Keratinocyte (primary cell): Measurements from ENCODE around the gene SMYD3. TPM values are rescaled to one million over a fixed set of nuclear protein-coding genes. Genes with fewer than 3 reads are reported as not detected.

Experiments used
- DNase-seq: peaks from one replicate; pipeline ENCODE4 v3.0.0-alpha.2; 2011; ENCODE audit warnings: low read depth, missing footprints, low spot score
- FAIRE-seq: peaks from 2 replicates; lab custom pipeline; 2011; peaks lifted over from hg19 to GRCh38; lab: Jason Lieb, UNC
- H2AFZ ChIP-seq: 2 replicates; pipeline ENCODE4 v1.6.0; 2012; ENCODE audit warnings: low read length, control low read depth, inconsistent platforms; ENCODE audit not compliant: control insufficient read depth
- H3K27ac ChIP-seq: 2 replicates; pipeline ENCODE4 v1.5.1; 2011; ENCODE audit warnings: low read length; ENCODE audit not compliant: control insufficient read depth, insufficient read depth
- H3K27me3 ChIP-seq: 3 replicates; pipeline ENCODE4 v1.6.0; 2011; ENCODE audit warnings: low read length; ENCODE audit not compliant: control insufficient read depth, insufficient read depth; ENCODE audit errors: extremely low read depth
- H3K36me3 ChIP-seq, 2 experiments: 2 replicates in 1 of 2; 3 replicates in 1 of 2; pipeline ENCODE4 v1.5.1; 2011; ENCODE audit warnings: low read length in 2 of 2, mild to moderate bottlenecking in 1 of 2; ENCODE audit not compliant: control insufficient read depth in 2 of 2, insufficient read depth in 2 of 2; ENCODE audit errors: extremely low read depth in 1 of 2
- H3K4me1 ChIP-seq: 3 replicates; pipeline ENCODE4 v1.5.1; 2011; ENCODE audit warnings: low read length; ENCODE audit not compliant: control insufficient read depth, insufficient read depth; ENCODE audit errors: extremely low read depth
- H3K4me2 ChIP-seq: 3 replicates; pipeline ENCODE4 v1.6.0; 2011; ENCODE audit warnings: low read depth, low read length; ENCODE audit not compliant: control insufficient read depth, insufficient read depth; ENCODE audit errors: extremely low read depth
- H3K4me3 ChIP-seq, 3 experiments: fragments of 200-600 bp in 1 of 3; sonication (generic) in 1 of 3; 2 replicates in 2 of 3; 3 replicates in 1 of 3; pipeline ENCODE4 v1.5.1; 2011 to 2016; ENCODE audit warnings: low read length in 3 of 3, mild to moderate bottlenecking in 3 of 3, control low read depth in 2 of 3, inconsistent platforms in 1 of 3, low read depth in 1 of 3, mixed read lengths in 1 of 3, mixed run types in 1 of 3, moderate library complexity in 1 of 3; ENCODE audit not compliant: control insufficient read depth in 2 of 3, insufficient read depth in 2 of 3; ENCODE audit errors: extremely low read depth in 1 of 3
- H3K79me2 ChIP-seq: 2 replicates; pipeline ENCODE4 v1.6.0; 2012; ENCODE audit warnings: low read length; ENCODE audit not compliant: control insufficient read depth, insufficient read depth
- H3K9ac ChIP-seq: 3 replicates; pipeline ENCODE4 v1.6.0; 2011; ENCODE audit warnings: low read length; ENCODE audit not compliant: control insufficient read depth, insufficient read depth; ENCODE audit errors: extremely low read depth
- H3K9me1 ChIP-seq: 3 replicates; pipeline ENCODE4 v1.6.0; 2011; ENCODE audit warnings: low read length; ENCODE audit not compliant: control insufficient read depth, insufficient read depth; ENCODE audit errors: extremely low read depth
- H3K9me3 ChIP-seq: 2 replicates; pipeline ENCODE4 v1.5.1; 2012; ENCODE audit warnings: low read depth, low read length; ENCODE audit not compliant: control insufficient read depth
- H4K20me1 ChIP-seq: 3 replicates; pipeline ENCODE4 v1.6.0; 2011; ENCODE audit warnings: low read length; ENCODE audit not compliant: control insufficient read depth, insufficient read depth; ENCODE audit errors: extremely low read depth
- EZH2 ChIP-seq: IDR thresholded peaks from one replicate; pipeline ENCODE4 v1.6.1; 2012; ENCODE audit warnings: inconsistent platforms, mild to moderate bottlenecking, low read length, moderate library complexity
- dilution Hi-C: fragments of 300-500 bp; cut with MboI; formaldehyde crosslinking; loops from one replicate; pipeline ENCODE4 v1.7.0; 2020; ENCODE audit warnings: low sequenced_read_pairs; ENCODE audit not compliant: extremely low pct_ligation_motif_present
- polyA plus RNA-seq, 5 experiments: library from polyadenylated mRNA; depleted of rRNA in 3 of 5; stranded (reverse) in 3 of 5; stranded (forward) in 1 of 5; unstranded in 1 of 5; fragments of >200 nt; gene quantifications; 1 replicate in 1 of 5; 2 replicates in 3 of 5; 3 replicates in 1 of 5; pipeline versions ENCODE4 v1.2.1 to v1.2.3, GENCODE V29; 2011 to 2012; ENCODE audit warnings: missing spikeins in 2 of 5, low read depth in 1 of 5, low replicate concordance in 1 of 5
- TF ChIP-seq, protein P1 (sequence below), 3 experiments: IDR thresholded peaks in 1 of 3; conservative IDR thresholded peaks in 1 of 3; optimal IDR thresholded peaks in 1 of 3; 2 replicates in 2 of 3; 3 replicates in 1 of 3; pipeline versions ENCODE3 to v1.5.1; 2011; ENCODE audit warnings: low read length in 3 of 3, mild to moderate bottlenecking in 3 of 3, moderate library complexity in 2 of 3, control low read depth in 1 of 3, inconsistent platforms in 1 of 3; ENCODE audit not compliant: insufficient read depth in 2 of 3; ENCODE audit errors: extremely low read depth in 1 of 3

SMYD3 gene
- polyA plus RNA-seq, 1 donor (not counting 4 experiments of a cell fraction or from before 2014, with no cell fraction given), result 31.0 TPM

GRCh38 chr1:246518456-246519205, 11.6 kb upstream of the SMYD3 start:
- peaks cover 21% of the 10 kb centered on the region for H3K9me3 ChIP-seq
- H3K4me1 ChIP-seq, result no peaks in the 10 kb centered on the region
- no peak overlapping the region for H2AFZ ChIP-seq
- FAIRE-seq (no peak), DNase-seq (no peak)
- H3K9me1 ChIP-seq, result no peaks in the 10 kb centered on the region
- TF ChIP-seq, protein P1, sequence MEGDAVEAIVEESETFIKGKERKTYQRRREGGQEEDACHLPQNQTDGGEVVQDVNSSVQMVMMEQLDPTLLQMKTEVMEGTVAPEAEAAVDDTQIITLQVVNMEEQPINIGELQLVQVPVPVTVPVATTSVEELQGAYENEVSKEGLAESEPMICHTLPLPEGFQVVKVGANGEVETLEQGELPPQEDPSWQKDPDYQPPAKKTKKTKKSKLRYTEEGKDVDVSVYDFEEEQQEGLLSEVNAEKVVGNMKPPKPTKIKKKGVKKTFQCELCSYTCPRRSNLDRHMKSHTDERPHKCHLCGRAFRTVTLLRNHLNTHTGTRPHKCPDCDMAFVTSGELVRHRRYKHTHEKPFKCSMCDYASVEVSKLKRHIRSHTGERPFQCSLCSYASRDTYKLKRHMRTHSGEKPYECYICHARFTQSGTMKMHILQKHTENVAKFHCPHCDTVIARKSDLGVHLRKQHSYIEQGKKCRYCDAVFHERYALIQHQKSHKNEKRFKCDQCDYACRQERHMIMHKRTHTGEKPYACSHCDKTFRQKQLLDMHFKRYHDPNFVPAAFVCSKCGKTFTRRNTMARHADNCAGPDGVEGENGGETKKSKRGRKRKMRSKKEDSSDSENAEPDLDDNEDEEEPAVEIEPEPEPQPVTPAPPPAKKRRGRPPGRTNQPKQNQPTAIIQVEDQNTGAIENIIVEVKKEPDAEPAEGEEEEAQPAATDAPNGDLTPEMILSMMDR (optimal IDR thresholded peaks at IDR 0.05 in 1 of 3, IDR thresholded peaks at IDR 0.05 in 1 of 3, conservative IDR thresholded peaks at IDR 0.05 in 1 of 3; ENCODE audit: extremely low read depth in 1 of 3, insufficient read depth in 2 of 3, low read length in 3 of 3), result no peak
- no peak for TF ChIP-seq EZH2
- no peak overlapping the region for H3K27ac ChIP-seq
- H4K20me1 ChIP-seq, result no peaks in the 10 kb centered on the region
- H3K9ac ChIP-seq, result no peak overlapping the region
- dilution Hi-C loops, result no loop called here
- no peak overlapping the region for H3K4me2 ChIP-seq
- no peaks in the 10 kb centered on the region for H3K36me3 ChIP-seq
- H3K27me3 ChIP-seq, result no peaks in the 10 kb centered on the region
- H3K4me3 ChIP-seq, result no peak overlapping the region
- H3K79me2 ChIP-seq, result no peaks in the 10 kb centered on the region

DNA sequence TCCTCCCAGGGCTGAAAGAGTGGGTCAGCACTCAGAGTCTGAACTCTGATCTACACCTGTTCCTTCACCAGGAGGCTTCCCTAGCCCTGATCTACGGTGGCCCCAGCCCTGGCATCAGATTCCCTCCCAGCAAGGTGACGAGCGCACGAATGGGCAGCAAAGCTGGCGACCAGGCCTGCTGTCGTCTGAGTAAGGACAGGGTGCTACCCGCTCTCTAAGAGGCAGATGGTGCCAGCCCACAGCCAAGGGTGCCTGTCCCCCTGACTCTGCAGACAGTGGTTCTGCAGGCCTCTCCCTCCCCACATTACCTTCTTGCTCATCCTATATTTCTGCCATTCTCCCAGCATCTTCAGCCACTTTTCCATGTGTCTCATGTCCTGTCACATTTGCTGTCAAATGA, 10.3 kb upstream of the SMYD3 start:
- Histone ChIP-seq H4K20me1 (no peaks in the 10 kb centered on the region), H3K9ac (no peak overlapping the region), H3K4me1 (no peaks in the 10 kb centered on the region), H3K27me3 (no peaks in the 10 kb centered on the region), H3K4me3 (no peak overlapping the region), H3K9me3 (peaks cover 21% of the 10 kb centered on the region), H2AFZ (no peak overlapping the region), H3K79me2 (no peaks in the 10 kb centered on the region), H3K9me1 (no peaks in the 10 kb centered on the region), H3K27ac (no peak overlapping the region), H3K36me3 (no peaks in the 10 kb centered on the region), H3K4me2 (no peak overlapping the region)
- dilution Hi-C loops, result no loop called here
- FAIRE-seq (no peak), DNase-seq (no peak)
- TF ChIP-seq EZH2, result no peak
- TF ChIP-seq, protein P1 (optimal IDR thresholded peaks at IDR 0.05 in 1 of 3, IDR thresholded peaks at IDR 0.05 in 1 of 3, conservative IDR thresholded peaks at IDR 0.05 in 1 of 3; ENCODE audit: extremely low read depth in 1 of 3, insufficient read depth in 2 of 3, low read length in 3 of 3), result no peak
